ENCODE measurements around the gene HPS3.
A peak's percentile ranks its signal among the peaks of the same experiment; 100 is the strongest.
"Not testable (repeated sequence)": the region's sequence is repeated elsewhere in the genome, so short reads cannot be mapped to it uniquely, and the experiment has no call there.

The HPS3 gene, protein sequence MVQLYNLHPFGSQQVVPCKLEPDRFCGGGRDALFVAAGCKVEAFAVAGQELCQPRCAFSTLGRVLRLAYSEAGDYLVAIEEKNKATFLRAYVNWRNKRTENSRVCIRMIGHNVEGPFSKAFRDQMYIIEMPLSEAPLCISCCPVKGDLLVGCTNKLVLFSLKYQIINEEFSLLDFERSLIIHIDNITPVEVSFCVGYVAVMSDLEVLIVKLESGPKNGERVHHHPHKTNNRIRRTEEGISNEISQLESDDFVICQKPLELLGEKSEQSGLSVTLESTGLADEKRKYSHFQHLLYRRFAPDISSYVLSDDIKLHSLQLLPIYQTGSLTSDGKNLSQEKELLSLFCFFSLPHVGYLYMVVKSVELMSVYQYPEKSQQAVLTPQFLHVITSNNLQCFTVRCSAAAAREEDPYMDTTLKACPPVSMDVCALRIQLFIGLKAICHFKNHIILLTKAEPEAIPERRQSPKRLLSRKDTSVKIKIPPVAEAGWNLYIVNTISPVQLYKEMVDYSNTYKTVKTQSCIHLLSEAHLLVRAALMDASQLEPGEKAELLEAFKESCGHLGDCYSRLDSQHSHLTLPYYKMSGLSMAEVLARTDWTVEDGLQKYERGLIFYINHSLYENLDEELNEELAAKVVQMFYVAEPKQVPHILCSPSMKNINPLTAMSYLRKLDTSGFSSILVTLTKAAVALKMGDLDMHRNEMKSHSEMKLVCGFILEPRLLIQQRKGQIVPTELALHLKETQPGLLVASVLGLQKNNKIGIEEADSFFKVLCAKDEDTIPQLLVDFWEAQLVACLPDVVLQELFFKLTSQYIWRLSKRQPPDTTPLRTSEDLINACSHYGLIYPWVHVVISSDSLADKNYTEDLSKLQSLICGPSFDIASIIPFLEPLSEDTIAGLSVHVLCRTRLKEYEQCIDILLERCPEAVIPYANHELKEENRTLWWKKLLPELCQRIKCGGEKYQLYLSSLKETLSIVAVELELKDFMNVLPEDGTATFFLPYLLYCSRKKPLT

DNA sequence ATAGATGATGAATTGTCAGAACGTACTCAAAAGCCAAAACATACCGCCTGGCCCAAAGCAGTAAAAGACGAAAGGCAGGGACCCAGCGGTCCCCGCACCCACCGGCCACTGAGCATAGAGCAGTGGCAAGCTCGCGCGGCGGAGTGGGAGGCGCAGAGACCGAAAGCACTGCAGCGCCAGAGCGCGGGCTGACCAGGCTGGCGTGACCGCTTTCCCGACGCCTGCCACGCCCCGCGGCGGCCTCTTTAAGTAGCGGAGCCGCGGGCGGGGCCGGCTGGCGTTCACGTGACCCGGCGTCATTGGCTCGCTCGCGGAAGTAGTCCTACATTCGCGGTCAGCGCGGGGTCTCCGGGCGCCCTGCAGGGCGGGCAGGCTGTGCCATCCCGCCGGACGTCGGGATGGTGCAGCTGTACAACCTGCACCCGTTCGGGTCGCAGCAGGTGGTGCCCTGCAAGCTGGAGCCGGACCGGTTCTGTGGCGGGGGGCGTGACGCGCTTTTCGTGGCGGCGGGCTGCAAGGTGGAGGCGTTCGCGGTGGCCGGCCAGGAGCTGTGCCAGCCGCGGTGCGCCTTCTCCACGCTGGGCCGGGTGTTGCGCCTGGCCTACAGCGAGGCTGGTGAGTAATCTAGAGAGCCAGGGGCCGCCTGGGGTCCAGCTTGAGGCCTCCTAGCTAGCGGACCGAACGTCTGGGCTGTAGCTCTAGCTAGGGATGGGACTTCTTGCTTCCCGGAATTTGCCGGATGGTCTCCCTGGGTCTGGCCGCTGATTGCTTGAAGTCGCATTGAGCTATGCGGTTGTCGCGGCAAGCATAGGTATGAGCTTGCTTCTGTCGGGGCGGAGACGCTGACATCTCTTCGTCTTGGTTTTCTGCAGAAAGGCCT lies at the start of gene HPS3:
Gene HPS3 (plus strand): TSS at position 313 of the 880 bp plus-strand sequence. CDS start 86 bp downstream, at position 399.
- DNase-seq: peak; percentile 55

DNA sequence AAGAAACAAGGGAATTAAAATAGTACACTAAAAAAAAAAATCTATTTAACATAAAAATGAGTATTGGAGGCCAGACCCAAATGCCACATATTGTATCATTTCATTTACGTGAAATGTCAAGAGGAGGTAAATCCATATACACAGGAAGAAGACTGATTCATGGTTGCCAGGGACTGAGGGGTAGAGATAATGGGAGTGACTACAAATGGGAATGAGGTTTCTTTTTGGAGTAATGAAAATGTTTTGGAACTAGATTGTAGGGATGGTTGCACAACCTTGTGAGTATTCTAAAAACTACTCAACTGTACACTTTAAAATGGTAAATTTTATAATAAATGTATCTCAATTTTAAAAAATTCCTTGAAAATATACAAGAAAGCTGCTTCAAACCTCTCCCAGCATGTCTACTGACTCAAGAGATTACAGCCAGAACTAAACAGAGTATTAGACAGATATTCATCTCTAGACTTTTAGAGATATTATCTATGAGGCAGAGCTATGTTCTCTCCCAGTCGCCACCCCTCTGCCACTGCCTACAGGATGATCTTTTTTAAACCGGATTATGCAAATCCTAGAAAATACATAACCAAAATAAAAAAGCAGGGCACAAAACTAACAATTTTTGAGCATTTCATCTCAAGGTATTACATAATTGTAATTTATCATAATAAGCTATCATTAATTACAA lies 49.3 kb upstream of the HPS3 start:
- no peak for DNase-seq

DNA sequence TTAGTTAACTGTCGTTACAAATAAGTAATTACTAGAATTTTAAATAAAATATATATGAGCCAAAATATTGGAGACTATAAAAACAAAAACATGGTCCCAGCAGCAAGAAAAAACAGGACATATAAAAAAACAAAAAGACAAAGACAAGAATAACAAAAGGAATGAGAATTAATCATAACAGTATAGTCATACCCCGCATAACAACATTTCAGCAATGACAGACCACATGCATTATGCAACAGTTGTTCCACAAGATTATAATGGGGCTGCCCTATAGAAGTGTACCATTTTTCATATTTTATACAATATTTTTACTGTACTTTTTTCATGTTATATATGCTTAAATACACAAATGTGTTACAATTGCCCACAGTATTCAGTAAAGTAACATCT lies 48.7 kb upstream of the HPS3 start:
- DNase-seq: no peak

DNA sequence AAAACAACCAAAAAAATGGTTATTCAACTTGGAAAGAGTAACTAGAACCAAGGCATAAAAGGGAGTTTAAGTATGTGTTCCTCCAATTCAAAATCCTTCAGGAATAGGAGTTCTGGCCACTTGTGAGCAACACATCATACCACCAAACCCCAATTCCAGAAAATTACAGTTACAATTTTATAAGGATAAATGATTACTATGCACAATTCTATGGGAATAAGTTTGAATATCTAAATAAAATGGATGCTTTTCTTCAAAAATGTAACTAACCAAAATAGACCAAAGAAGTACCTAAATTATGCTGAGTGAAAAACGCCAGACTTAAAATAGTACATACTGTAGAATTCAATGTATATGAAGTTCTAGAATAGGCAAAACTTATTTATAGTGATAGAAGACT lies 47.7 kb upstream of the HPS3 start:
- no peak for DNase-seq

DNA sequence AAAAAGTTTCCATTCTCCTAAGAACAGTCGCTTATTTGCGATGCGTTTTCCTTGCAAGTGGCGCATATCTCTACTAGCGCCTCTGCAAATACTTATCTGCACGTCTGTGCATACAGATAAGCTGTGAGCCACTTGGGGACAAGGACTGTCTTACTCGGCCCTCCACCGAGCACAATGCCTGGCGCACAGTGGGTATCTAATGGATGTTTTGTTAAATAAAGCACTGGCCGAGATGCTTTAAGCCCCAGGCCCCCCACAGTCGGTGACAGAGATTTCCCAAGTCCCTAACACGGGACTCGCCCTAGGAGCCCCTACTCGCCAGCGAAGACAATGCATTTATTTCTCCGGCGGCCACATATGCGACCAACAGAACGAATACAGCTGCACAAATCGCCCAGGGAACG lies 43.6 kb upstream of the HPS3 start:
- no peak for DNase-seq

DNA sequence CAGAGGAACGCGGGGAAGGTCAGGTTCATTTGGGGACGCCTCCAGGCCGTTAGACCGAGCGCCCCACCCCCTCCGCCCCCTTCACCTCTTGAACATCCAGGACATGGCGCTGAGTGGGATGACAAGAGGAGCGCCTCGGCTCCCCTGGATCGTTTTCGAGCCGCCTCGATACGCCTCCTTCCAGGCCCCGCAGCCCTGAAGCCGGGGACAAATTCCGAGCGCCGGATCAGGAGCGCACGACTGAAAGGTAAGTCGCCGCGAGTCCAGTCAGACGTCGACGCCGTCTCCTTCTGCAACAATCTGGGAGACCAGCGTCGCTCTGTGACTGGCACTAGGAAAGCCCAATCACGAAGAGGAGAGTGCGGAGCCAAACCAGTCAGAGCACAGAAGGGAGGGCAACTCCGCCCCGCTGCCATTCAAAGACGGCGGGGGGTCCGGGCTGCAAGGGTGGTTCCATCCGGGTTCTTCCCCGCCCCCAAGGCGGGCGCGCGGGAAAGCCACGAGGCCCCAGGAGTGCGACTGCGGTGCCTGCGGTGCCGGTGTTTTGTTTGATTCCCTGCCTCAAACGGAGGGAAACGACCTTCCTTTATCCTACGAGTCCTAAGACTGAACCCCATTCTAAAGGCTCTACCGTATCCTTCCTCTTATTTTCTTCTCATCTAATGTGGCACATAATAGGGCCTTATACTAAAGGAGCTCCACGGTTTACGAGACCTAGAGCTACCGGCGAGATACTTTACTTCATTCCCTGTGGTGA lies 43.0 kb upstream of the HPS3 start, which contains the start of gene HLTF:
Gene HLTF (minus strand): TSS at position 302 of the 757 bp plus-strand sequence. CDS start 197 bp downstream, at position 105.
- peak; percentile 78 for DNase-seq

DNA sequence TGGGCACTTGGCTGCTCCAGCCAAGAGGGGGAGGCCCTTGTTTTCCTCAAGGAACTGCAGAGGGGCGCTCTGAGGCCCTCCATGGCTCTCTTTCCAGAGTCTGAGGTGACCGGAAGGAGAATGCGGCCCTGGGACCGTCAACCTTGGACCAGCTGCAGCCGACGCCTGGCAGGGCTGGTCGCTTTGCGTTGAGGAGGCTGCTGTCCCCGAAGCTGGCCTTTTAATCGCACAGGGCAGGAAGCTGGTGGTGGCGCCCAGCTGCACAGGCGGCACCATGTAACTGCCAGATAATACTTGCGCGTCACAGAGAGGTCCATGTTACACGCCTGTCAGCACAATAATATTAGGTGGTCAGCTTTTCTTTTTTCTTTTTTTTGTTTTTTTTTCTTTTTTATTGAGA lies 42.2 kb upstream of the HPS3 start:
- DNase-seq: no peak

DNA sequence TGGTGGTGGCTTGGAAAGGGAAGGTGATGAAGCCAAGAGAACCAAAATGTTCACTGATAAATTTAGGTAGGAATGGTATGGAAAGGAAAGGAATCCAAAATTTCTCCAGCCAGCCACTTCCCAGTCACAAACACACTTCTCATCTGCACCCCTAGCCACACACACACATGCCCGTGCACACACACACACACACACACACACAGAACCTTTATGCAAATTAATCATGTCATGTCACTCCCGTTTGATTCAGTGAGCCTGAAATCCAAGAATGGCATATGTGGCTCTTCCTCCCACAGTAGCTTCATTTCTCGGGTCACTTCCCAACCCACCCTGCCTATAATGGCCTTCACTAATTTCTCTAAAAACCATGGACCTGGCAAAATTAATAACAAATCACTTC lies 40.0 kb upstream of the HPS3 start:
- no peak for DNase-seq

DNA sequence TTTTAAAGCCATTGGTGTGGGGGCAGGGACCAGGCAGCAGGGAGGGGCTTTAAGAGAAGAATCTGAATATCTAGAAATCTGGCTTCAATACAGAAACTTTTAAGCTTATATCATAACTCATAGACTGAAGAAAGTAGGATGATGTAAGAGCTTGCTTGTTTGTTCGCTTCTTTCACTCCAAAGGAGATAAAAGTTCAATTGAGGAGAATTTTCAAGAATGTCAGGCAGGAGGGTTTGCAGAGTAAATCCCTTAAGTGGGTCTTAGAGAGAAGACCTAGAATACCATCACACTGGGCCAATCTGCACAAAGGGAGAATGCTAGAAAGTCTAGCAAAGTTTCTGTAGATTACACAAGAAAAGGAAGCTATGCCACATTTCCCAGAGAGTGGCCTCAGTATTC lies 39.0 kb upstream of the HPS3 start:
- DNase-seq: no peak

DNA sequence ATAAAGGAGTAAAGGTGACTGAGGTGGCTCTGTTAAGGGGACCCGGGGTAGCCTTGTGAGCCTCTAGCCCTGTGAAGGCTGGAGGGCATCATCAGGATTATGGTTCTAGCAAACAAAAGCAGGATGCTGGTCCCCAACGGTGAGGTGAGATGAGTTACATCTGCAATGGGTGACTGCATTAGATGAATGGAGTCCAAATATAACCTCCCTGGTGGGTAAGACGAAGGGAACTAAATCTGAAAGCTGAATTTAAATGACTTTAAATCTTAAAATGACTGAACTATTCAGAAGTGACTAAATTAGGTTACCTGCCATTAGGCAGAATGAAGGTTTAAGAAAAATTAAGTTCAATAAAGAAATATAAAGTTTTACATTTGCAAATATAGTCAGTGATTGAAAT lies 38.5 kb upstream of the HPS3 start:
- DNase-seq: no peak

DNA sequence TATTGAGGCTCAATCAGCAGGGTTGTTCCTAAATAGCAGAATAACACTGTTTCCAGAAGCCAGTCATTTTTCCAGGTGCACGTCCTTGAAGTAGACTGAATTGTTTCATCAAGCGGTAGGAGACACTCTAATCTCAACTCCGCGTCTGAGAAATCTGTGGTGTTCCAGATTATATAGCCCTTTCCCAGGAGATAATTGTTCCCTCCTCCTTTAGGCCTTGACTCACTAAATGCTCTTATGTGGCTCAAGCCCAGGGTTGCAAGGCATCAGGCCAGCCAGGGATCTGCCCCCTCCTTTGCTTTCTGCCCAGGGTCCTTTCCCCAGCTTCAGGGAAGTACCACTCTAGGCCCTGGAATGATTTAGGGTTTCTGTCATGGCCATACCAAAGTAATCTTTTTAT lies 37.5 kb upstream of the HPS3 start:
- no peak for DNase-seq

DNA sequence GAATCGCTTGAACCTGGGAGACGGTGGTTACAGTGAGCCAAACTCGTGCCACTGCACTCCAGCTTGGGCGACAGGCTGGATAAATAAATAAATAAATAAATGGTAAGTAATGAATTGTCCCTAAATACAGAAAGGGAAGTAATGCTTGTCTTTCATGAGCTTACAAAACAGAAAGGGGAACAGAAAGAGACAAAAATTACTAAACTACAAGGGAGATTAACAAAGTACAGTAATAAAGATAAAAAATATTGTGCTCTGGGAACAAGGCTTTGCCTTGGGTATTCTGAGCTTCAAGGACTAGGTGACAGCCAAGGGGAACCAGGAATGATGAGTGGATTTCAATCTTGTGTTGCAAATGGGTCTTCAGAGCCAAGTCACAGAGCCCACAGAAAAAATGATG lies 34.0 kb upstream of the HPS3 start:
- no peak for DNase-seq

DNA sequence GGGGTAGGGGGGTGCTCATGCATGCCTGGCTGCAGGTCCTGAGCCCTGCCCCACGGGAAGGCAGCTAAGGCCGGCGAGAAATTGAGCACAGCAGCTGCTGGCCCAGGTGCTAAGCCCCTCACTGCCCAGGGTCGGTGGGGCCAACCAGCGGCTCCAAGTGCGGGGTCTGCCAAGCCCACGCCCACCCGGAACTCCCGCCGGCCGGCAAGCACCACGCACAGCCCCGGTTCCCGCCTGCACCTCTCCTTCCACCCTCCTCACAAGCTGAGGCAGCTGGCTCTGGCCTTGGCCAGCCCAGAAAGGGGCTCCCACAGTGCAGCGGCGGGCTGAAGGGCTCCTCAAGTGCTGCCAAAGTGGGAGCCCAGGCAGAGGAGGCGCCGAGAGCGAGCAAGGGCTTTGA lies 31.5 kb upstream of the HPS3 start:
- not testable (repeated sequence) for DNase-seq

DNA sequence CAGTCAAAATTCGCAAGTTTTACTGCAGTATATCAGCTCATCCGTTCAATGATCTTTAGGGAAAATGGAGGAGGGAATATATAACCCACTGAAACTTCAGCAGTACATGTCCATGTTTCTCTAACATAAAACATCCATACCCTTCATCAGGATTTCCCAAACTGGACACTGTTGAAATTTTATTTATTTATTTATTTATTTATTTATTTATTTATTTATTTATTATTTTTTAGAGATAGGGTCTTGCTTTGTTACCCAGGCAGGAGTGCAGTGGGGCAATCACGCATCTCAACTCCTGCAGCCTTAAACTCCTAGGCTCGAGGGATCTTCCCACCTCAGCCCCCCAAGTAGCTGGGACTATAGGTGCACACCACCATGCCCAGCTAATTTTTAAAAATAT lies 28.3 kb upstream of the HPS3 start:
- no peak for DNase-seq

DNA sequence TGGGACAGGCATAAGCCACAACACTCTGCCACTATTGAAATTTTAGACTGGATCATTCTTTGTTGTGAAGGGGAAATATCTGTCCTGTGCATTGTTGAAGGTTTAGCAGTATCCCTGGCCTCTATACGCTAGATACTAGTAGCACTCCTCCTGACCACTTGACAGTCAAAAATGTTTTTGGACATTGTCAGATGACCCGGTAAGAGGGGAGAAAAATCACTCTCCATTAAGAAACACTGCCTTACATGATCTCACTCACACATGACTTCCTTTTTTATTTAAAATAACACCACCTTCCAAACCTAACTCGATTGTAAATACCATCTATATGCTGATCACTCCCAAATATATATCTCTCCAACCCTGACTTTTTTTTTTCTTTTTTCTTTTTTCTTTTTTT lies 27.8 kb upstream of the HPS3 start:
- DNase-seq: no peak

DNA sequence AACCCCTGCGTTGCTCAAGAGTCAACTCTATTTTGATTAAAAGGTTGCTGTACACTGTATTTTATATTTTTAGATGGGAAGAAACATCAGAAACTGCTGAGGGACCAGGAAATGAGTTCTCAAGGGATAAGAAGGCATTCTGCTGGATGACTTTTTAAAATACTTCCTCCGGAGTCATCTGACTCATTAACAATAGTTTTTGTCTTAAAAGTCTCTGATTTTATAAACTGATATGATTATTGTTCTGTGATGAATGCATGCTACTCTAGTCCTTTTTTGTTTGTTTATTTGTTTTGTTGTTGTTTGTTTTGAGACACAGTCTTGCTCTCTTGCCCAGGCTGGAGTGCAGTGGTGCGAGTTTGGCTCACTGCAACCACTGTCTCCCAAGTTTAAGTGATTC lies 25.0 kb upstream of the HPS3 start:
- no peak for DNase-seq

DNA sequence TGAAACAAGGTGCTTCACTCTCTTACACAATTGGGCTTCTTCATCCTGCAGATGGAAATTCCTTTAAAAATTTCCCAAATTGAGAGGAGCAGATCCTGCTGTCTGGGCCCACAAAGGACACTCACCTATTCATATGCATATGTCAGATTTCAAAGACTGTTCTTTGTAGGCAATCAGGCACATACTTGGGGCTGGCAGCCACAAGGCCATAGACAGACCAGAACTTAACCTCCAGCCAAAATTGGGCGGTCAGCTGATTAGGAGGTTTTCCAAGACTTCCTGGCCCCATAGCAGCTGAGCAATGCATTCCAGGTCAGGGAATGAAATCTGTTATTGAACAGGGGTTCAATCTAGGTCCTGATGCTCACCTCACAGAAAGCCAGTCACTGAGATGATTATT lies 15.0 kb upstream of the HPS3 start:
- DNase-seq: no peak

DNA sequence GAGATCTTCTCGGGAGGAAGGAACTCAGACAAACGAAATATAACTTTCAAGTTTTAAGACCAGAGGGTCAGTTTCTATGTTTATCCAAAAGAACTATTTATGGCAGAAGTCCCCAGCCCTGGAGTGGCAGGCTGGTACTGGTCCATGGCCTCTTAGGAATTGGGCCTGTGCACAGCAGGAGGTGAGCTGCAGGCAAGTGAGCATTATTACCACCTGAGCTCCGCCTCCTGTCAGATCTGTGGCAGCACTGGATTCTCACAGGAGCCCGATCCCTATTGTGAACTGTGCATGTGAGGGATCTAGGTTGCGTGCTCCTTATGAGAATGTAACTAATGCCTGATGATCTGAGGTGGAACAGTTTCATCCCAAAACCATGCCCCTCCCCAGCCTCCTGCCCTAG lies 14.3 kb upstream of the HPS3 start:
- no peak for DNase-seq

DNA sequence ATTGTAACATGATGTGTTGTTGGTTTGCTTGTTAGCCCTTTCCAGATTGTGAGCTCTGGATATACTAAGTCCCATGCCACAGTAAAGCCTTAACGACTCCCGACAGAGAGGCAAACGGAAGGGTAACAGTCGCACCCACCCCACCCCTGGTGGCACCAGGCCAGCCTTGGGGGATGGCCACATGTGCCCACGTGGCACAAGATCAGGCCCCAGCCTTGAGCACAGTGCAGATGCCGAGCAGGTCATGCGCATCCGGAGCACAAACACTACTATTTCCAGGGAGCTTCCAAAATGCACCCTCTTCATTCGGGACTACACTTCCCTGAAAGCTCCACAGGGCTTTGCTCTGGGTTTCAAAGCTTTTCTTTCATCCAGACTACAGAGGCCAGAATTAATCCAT lies 10.7 kb upstream of the HPS3 start:
- DNase-seq: no peak

DNA sequence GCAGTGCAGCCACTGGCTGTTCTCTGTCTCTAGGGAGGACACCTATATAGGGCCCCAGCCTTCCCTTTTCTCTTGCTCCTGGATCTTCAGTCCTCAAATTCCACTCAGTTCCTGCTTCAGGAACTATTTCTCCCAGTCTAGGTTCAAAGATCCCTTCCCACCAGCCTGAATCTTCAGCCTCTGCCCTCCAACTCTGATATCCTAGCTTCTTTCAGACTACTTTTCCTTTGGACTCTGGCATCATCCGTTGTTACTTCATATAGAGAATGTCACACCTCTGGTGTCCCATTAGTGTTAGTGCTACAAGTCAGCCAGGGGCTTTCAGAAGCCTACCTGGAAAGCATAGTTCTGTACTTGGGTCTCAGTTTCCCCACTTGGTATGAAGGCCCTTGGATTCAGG lies 10.0 kb upstream of the HPS3 start:
- DNase-seq: no peak
